Islet of Langerhans (tissue), 1 donor: ENCODE measurements around the gene SCO2.

Experiments
- FAIRE-seq: peaks from one replicate; lab custom pipeline; 2011; peaks lifted over from hg19 to GRCh38; lab: Jason Lieb, UNC

Gene SCO2

GRCh38 chr22:50474710-50475651, 50.4 kb downstream of the SCO2 start, which contains the start of gene SBF1:
Gene SBF1 (minus strand): TSS chr22:50475035. CDS start chr22:50474840, 195 bp downstream.
- no peak for FAIRE-seq

- FAIRE-seq = no peak
Measured at GRCh38 chr22:50473855-50474671, 51.3 kb downstream of the SCO2 start.
